Dendritic cell treated with granulocyte-macrophage colony-stimulating factor and Interleukin-4, amounts not matched to agents 40 ng/mL and 50 ng/mL, for 4 days (primary cell): ENCODE measurements around the gene XCR1.

Experiments
- H3K27ac Mint-ChIP-seq: one replicate; pipeline ENCODE4 v1.8.0; 2022; ENCODE audit warnings: mild to moderate bottlenecking, mixed read lengths
- H3K27me3 Mint-ChIP-seq: one replicate; pipeline ENCODE4 v1.8.0; 2022; ENCODE audit warnings: mild to moderate bottlenecking, mixed read lengths
- H3K36me3 Mint-ChIP-seq: one replicate; pipeline ENCODE4 v1.8.0; 2022; ENCODE audit warnings: low read depth, mixed read lengths
- H3K4me1 Mint-ChIP-seq: one replicate; pipeline ENCODE4 v1.8.0; 2022; ENCODE audit warnings: low read depth, mixed read lengths
- H3K4me3 Mint-ChIP-seq: one replicate; pipeline ENCODE4 v1.8.0; 2022; ENCODE audit warnings: mild to moderate bottlenecking, moderate library complexity, mixed read lengths
- H3K9me3 Mint-ChIP-seq: one replicate; pipeline ENCODE4 v1.8.0; 2022; ENCODE audit warnings: mixed read lengths
- intact Hi-C: fragments of 100-400 bp; cut with micrococcal nuclease; formaldehyde crosslinking; loops from one replicate; pipeline ENCODE4 v1.15.0; 2022

The XCR1 gene

GRCh38 chr3:45991341-45991740 lies 35.9 kb downstream of the XCR1 start:
- H3K27me3 Mint-ChIP-seq = peaks cover 4% of the 10 kb centered on the region
- no peak overlapping the region for H3K27ac Mint-ChIP-seq
- intact Hi-C loops = loop anchor here (10.0 kb wide), 1 partner anchor 63 kb away; no protein-coding TSS in a partner anchor
- H3K4me1 Mint-ChIP-seq = peaks cover 71% of the 10 kb centered on the region
- no peak overlapping the region for H3K4me3 Mint-ChIP-seq
- H3K36me3 Mint-ChIP-seq = peaks cover 8% of the 10 kb centered on the region
- no peaks in the 10 kb centered on the region for H3K9me3 Mint-ChIP-seq

- peaks cover 4% of the 10 kb centered on the region for H3K27me3 Mint-ChIP-seq
- intact Hi-C loops = loop anchor here (10.0 kb wide), 1 partner anchor 65 kb away; no protein-coding TSS in a partner anchor
These were observed 37.1 kb downstream of the XCR1 start for GRCh38 chr3:45990181-45990580.

GRCh38 chr3:45988804-45989203 lies 38.5 kb downstream of the XCR1 start:
- H3K27ac Mint-ChIP-seq = no peak overlapping the region
- intact Hi-C loops = no loop called here
- H3K36me3 Mint-ChIP-seq = peaks cover 14% of the 10 kb centered on the region
- peaks cover 53% of the 10 kb centered on the region for H3K4me1 Mint-ChIP-seq
- peaks cover 4% of the 10 kb centered on the region for H3K27me3 Mint-ChIP-seq
- no peak overlapping the region for H3K4me3 Mint-ChIP-seq
- H3K9me3 Mint-ChIP-seq = no peaks in the 10 kb centered on the region

More at GRCh38 chr3:45990181-45990580, 37.1 kb downstream of the XCR1 start:
- H3K36me3 Mint-ChIP-seq = peaks cover 2% of the 10 kb centered on the region
- no peak overlapping the region for H3K27ac Mint-ChIP-seq
- H3K9me3 Mint-ChIP-seq = no peaks in the 10 kb centered on the region
- no peak overlapping the region for H3K4me3 Mint-ChIP-seq
- H3K4me1 Mint-ChIP-seq = peaks cover 61% of the 10 kb centered on the region

GRCh38 chr3:45988362-45988761 lies 38.9 kb downstream of the XCR1 start:
- intact Hi-C loops = no loop called here
- Mint-ChIP-seq H3K9me3 (no peaks in the 10 kb centered on the region), H3K27ac (no peak overlapping the region), H3K36me3 (peaks cover 18% of the 10 kb centered on the region), H3K4me1 (peaks cover 51% of the 10 kb centered on the region), H3K4me3 (no peak overlapping the region), H3K27me3 (peaks cover 4% of the 10 kb centered on the region)

- no peaks in the 10 kb centered on the region for H3K9me3 Mint-ChIP-seq
- peaks cover 4% of the 10 kb centered on the region for H3K27me3 Mint-ChIP-seq
- H3K4me3 Mint-ChIP-seq = no peak overlapping the region
- H3K4me1 Mint-ChIP-seq = peaks cover 44% of the 10 kb centered on the region
- H3K27ac Mint-ChIP-seq = no peak overlapping the region
- H3K36me3 Mint-ChIP-seq = peaks cover 26% of the 10 kb centered on the region
- intact Hi-C loops = no loop called here
These were observed 39.7 kb downstream of the XCR1 start for GRCh38 chr3:45987368-45988291.

- intact Hi-C loops = no loop called here
- Mint-ChIP-seq H3K4me3 (no peak overlapping the region), H3K27ac (no peak overlapping the region), H3K9me3 (no peaks in the 10 kb centered on the region), H3K4me1 (peaks cover 35% of the 10 kb centered on the region), H3K27me3 (peaks cover 3% of the 10 kb centered on the region), H3K36me3 (peaks cover 28% of the 10 kb centered on the region)
These were observed 40.8 kb downstream of the XCR1 start for GRCh38 chr3:45986303-45986982.

- no peak overlapping the region for H3K4me3 Mint-ChIP-seq
- peaks cover 35% of the 10 kb centered on the region for H3K4me1 Mint-ChIP-seq
- H3K36me3 Mint-ChIP-seq = peaks cover 35% of the 10 kb centered on the region
- intact Hi-C loops = no loop called here
- H3K27ac Mint-ChIP-seq = no peak overlapping the region
- peaks cover 3% of the 10 kb centered on the region for H3K27me3 Mint-ChIP-seq
- H3K9me3 Mint-ChIP-seq = no peaks in the 10 kb centered on the region
These were observed 41.6 kb downstream of the XCR1 start for GRCh38 chr3:45985532-45986302.

GRCh38 chr3:45984331-45985312 lies 42.7 kb downstream of the XCR1 start:
- Mint-ChIP-seq H3K4me3 (no peak overlapping the region), H3K27ac (no peak overlapping the region), H3K9me3 (no peaks in the 10 kb centered on the region), H3K27me3 (peaks cover 3% of the 10 kb centered on the region), H3K36me3 (peaks cover 41% of the 10 kb centered on the region), H3K4me1 (peaks cover 32% of the 10 kb centered on the region)
- intact Hi-C loops = no loop called here

GRCh38 chr3:45983770-45984169 lies 43.5 kb downstream of the XCR1 start:
- H3K27me3 Mint-ChIP-seq = peaks cover 3% of the 10 kb centered on the region
- intact Hi-C loops = no loop called here
- H3K4me3 Mint-ChIP-seq = no peak overlapping the region
- H3K4me1 Mint-ChIP-seq = peaks cover 26% of the 10 kb centered on the region
- H3K36me3 Mint-ChIP-seq = peaks cover 47% of the 10 kb centered on the region
- no peak overlapping the region for H3K27ac Mint-ChIP-seq
- H3K9me3 Mint-ChIP-seq = no peaks in the 10 kb centered on the region

- Mint-ChIP-seq H3K27ac (no peak overlapping the region), H3K9me3 (no peaks in the 10 kb centered on the region), H3K4me1 (peaks cover 7% of the 10 kb centered on the region), H3K27me3 (no peaks in the 10 kb centered on the region), H3K4me3 (no peak overlapping the region), H3K36me3 (peaks cover 66% of the 10 kb centered on the region)
- intact Hi-C loops = no loop called here
These were observed 45.8 kb downstream of the XCR1 start for GRCh38 chr3:45981346-45982074.

GRCh38 chr3:45980819-45981218 lies 46.5 kb downstream of the XCR1 start:
- Mint-ChIP-seq H3K27me3 (no peaks in the 10 kb centered on the region), H3K4me3 (no peak overlapping the region), H3K9me3 (no peaks in the 10 kb centered on the region), H3K27ac (no peak overlapping the region), H3K36me3 (peaks cover 72% of the 10 kb centered on the region), H3K4me1 (peaks cover 10% of the 10 kb centered on the region)
- intact Hi-C loops = no loop called here

- Mint-ChIP-seq H3K9me3 (no peaks in the 10 kb centered on the region), H3K36me3 (peaks cover 77% of the 10 kb centered on the region), H3K27me3 (peaks cover 2% of the 10 kb centered on the region), H3K4me3 (no peak overlapping the region), H3K4me1 (peaks cover 15% of the 10 kb centered on the region), H3K27ac (no peak overlapping the region)
- intact Hi-C loops = no loop called here
These were observed 47.0 kb downstream of the XCR1 start for GRCh38 chr3:45980229-45980813.
